ENCODE measurements around the gene JARID2. TPM values are rescaled to one million over a fixed set of nuclear protein-coding genes. Genes with fewer than 3 reads are reported as not detected.
"Not testable (repeated sequence)": the region's sequence is repeated elsewhere in the genome, so short reads cannot be mapped to it uniquely, and the experiment has no call there.

The JARID2 gene
- polyA plus RNA-seq, 3 donors = 29.0 to 36.4 (median 30.9) TPM

GRCh38 chr6:15413466-15414234 is 167.8 kb downstream of the JARID2 start:
- DNase-seq (ENCODE audit: extremely low read depth in 1 of 11, low read depth in 9 of 11, low spot score in 4 of 11) = peak in 5 of 11 donors; percentile 51 to 63 (median 54)

GRCh38 chr6:15414235-15414612 is 168.4 kb downstream of the JARID2 start:
- DNase-seq (ENCODE audit: extremely low read depth in 1 of 11, low read depth in 9 of 11, low spot score in 4 of 11) = no peak

- not testable (repeated sequence) for DNase-seq (ENCODE audit: extremely low read depth in 1 of 11, low read depth in 9 of 11, low spot score in 4 of 11)
Measured at GRCh38 chr6:15415622-15416021, 169.8 kb downstream of the JARID2 start.

- DNase-seq (ENCODE audit: extremely low read depth in 1 of 11, low read depth in 9 of 11, low spot score in 4 of 11) = no peak
Measured at GRCh38 chr6:15416932-15417509, 171.2 kb downstream of the JARID2 start.

GRCh38 chr6:15417811-15418210 is 171.9 kb downstream of the JARID2 start:
- DNase-seq (ENCODE audit: extremely low read depth in 1 of 11, low read depth in 9 of 11, low spot score in 4 of 11) = no peak

GRCh38 chr6:15419493-15419892 is 173.6 kb downstream of the JARID2 start:
- DNase-seq (ENCODE audit: extremely low read depth in 1 of 11, low read depth in 9 of 11, low spot score in 4 of 11) = no peak

- peak in 3 of 11 donors; percentile 42 to 63 (median 43) for DNase-seq (ENCODE audit: extremely low read depth in 1 of 11, low read depth in 9 of 11, low spot score in 4 of 11)
Measured at GRCh38 chr6:15420959-15421438, 175.1 kb downstream of the JARID2 start.

- DNase-seq (ENCODE audit: extremely low read depth in 1 of 11, low read depth in 9 of 11, low spot score in 4 of 11) = peak in 1 of 11 donors; percentile 55
Measured at GRCh38 chr6:15421945-15422733, 176.3 kb downstream of the JARID2 start.

GRCh38 chr6:15423286-15423993 is 177.6 kb downstream of the JARID2 start:
- no peak for DNase-seq (ENCODE audit: extremely low read depth in 1 of 11, low read depth in 9 of 11, low spot score in 4 of 11)

GRCh38 chr6:15425947-15426346 is 180.1 kb downstream of the JARID2 start:
- no peak for DNase-seq (ENCODE audit: extremely low read depth in 1 of 11, low read depth in 9 of 11, low spot score in 4 of 11)

- no peak for DNase-seq (ENCODE audit: extremely low read depth in 1 of 11, low read depth in 9 of 11, low spot score in 4 of 11)
Measured at GRCh38 chr6:15426395-15426794, 180.5 kb downstream of the JARID2 start.

GRCh38 chr6:15426901-15427300 is 181.0 kb downstream of the JARID2 start:
- no peak for DNase-seq (ENCODE audit: extremely low read depth in 1 of 11, low read depth in 9 of 11, low spot score in 4 of 11)

GRCh38 chr6:15427331-15428070 is 181.6 kb downstream of the JARID2 start:
- peak in 8 of 11 donors; percentile 34 to 80 (median 67) for DNase-seq (ENCODE audit: extremely low read depth in 1 of 11, low read depth in 9 of 11, low spot score in 4 of 11)

GRCh38 chr6:15429141-15430110 is 183.6 kb downstream of the JARID2 start:
- DNase-seq (ENCODE audit: extremely low read depth in 1 of 11, low read depth in 9 of 11, low spot score in 4 of 11) = no peak

GRCh38 chr6:15430186-15430585 is 184.3 kb downstream of the JARID2 start:
- DNase-seq (ENCODE audit: extremely low read depth in 1 of 11, low read depth in 9 of 11, low spot score in 4 of 11) = no peak

- DNase-seq (ENCODE audit: extremely low read depth in 1 of 11, low read depth in 9 of 11, low spot score in 4 of 11) = no peak
Measured at GRCh38 chr6:15430931-15431405, 185.1 kb downstream of the JARID2 start.

GRCh38 chr6:15431762-15432483 is 186.1 kb downstream of the JARID2 start:
- DNase-seq (ENCODE audit: extremely low read depth in 1 of 11, low read depth in 9 of 11, low spot score in 4 of 11) = no peak
